A673 (cell line): ENCODE results near the gene DNAJC13. TPM values are rescaled to one million over a fixed set of nuclear protein-coding genes. Genes with fewer than 3 reads are reported as not detected.

Experiments
- BruUV-seq: library from RNA; stranded (reverse); fragments of 400-500 nt; replicated peaks from 2 replicates; lab custom pipeline; 2021; lab: Mats Ljungman, UMichigan
- CTCF ChIA-PET: fragments of 300-600 bp; sonication (Branson Sonifier 250); formaldehyde crosslinking; loops from one replicate; lab custom pipeline; 2022; ENCODE audit warnings: antibody characterized with exemption; lab: Charles Lee
- POLR2A ChIA-PET: fragments of 300-600 bp; sonication (Branson Sonifier 250); formaldehyde crosslinking; loops from one replicate; lab custom pipeline; 2022; ENCODE audit warnings: antibody characterized with exemption; ENCODE audit not compliant: low non-redundant PET; lab: Charles Lee
- DNase-seq: peaks from one replicate; pipeline ENCODE4 v3.0.0-alpha.2; 2015; ENCODE audit warnings: low spot score
- H3K27ac ChIP-seq: fragments of 200-600 bp; sonication (generic); 2 replicates; pipeline ENCODE4 v1.5.1; 2016; ENCODE audit warnings: mixed run types, low read depth, mild to moderate bottlenecking, mixed read lengths, antibody characterized with exemption, low read length; ENCODE audit not compliant: poor library complexity, severe bottlenecking
- H3K27me3 ChIP-seq: fragments of 200-600 bp; sonication (generic); replicated peaks from 2 replicates; pipeline ENCODE4 v1.6.1; 2017; ENCODE audit warnings: mixed run types, low read depth, mild to moderate bottlenecking, mixed read lengths, antibody characterized with exemption, low read length; ENCODE audit not compliant: insufficient read depth, poor library complexity
- H3K36me3 ChIP-seq: fragments of 200-600 bp; sonication (generic); 2 replicates; pipeline ENCODE4 v1.6.1; 2016; ENCODE audit warnings: mixed run types, mild to moderate bottlenecking, mixed read lengths, antibody characterized with exemption, low read length; ENCODE audit not compliant: insufficient read depth, poor library complexity, severe bottlenecking
- H3K4me1 ChIP-seq: fragments of 200-600 bp; sonication (generic); 2 replicates; pipeline ENCODE4 v1.6.1; 2017; ENCODE audit warnings: mixed run types, mild to moderate bottlenecking, mixed read lengths, antibody characterized with exemption, low read length; ENCODE audit not compliant: insufficient read depth, poor library complexity, severe bottlenecking
- H3K4me3 ChIP-seq: fragments of 200-600 bp; sonication (generic); 2 replicates; pipeline ENCODE4 v1.5.1; 2016; ENCODE audit warnings: low read depth, mixed run types, mild to moderate bottlenecking, mixed read lengths, low read length; ENCODE audit not compliant: poor library complexity, severe bottlenecking
- H3K9me3 ChIP-seq: fragments of 200-600 bp; sonication (generic); 2 replicates; pipeline ENCODE4 v1.6.1; 2016; ENCODE audit warnings: mixed run types, low read depth, mild to moderate bottlenecking, mixed read lengths, antibody characterized with exemption, low read length; ENCODE audit not compliant: poor library complexity, severe bottlenecking
- EZH2 ChIP-seq: fragments of 200-600 bp; sonication (generic); IDR thresholded peaks from 2 replicates; pipeline ENCODE4 v1.6.1; 2017; ENCODE audit warnings: borderline replicate concordance, low read depth, mild to moderate bottlenecking, mixed read lengths, antibody characterized with exemption, low read length; ENCODE audit not compliant: poor library complexity, severe bottlenecking
- intact Hi-C: fragments of 100-400 bp; cut with micrococcal nuclease; formaldehyde crosslinking; loops from one replicate; pipeline ENCODE4 v1.10.0; 2022; ENCODE audit not compliant: unreplicated experiment
- total RNA-seq: library from RNA; stranded (reverse); gene quantifications from 2 replicates; pipeline ENCODE4 v1.2.3, GENCODE V29; 2021
- TF ChIP-seq, protein P1 (sequence below): fragments of 300-800, 200-600 bp; sonication (generic); conservative IDR thresholded peaks from 2 replicates; pipeline ENCODE4 v1.5.1; 2017; ENCODE audit warnings: low read depth, mild to moderate bottlenecking, antibody characterized with exemption, low read length, moderate library complexity, mixed read lengths

Gene DNAJC13
- total RNA-seq, 1 experiment from 2014 or later = 46.0 TPM

DNA sequence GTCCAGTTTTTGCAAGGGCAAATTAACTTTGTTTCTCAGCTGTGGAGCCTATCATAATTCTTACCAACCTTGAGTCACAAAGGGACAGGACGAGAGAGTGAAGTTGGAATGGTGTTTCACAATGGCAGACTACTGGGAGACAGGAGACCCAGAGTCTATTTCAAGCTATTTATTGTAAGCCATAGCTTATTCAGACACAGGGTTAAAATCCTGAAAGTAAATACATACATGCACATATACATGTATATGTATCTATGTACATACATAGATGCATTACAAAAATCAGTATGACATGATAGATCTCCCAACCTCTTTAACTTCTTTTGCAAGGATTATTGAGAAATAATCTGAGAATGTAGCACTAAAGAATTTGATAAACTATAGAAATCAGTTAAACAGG, 86.3 kb downstream of the DNAJC13 start:
- TF ChIP-seq EZH2 = no peak
- TF ChIP-seq, protein P1, sequence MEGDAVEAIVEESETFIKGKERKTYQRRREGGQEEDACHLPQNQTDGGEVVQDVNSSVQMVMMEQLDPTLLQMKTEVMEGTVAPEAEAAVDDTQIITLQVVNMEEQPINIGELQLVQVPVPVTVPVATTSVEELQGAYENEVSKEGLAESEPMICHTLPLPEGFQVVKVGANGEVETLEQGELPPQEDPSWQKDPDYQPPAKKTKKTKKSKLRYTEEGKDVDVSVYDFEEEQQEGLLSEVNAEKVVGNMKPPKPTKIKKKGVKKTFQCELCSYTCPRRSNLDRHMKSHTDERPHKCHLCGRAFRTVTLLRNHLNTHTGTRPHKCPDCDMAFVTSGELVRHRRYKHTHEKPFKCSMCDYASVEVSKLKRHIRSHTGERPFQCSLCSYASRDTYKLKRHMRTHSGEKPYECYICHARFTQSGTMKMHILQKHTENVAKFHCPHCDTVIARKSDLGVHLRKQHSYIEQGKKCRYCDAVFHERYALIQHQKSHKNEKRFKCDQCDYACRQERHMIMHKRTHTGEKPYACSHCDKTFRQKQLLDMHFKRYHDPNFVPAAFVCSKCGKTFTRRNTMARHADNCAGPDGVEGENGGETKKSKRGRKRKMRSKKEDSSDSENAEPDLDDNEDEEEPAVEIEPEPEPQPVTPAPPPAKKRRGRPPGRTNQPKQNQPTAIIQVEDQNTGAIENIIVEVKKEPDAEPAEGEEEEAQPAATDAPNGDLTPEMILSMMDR = no peak
- Histone ChIP-seq H3K9me3 (no peaks in the 10 kb centered on the region), H3K36me3 (peaks cover 80% of the 10 kb centered on the region), H3K4me3 (no peak overlapping the region), H3K4me1 (no peaks in the 10 kb centered on the region), H3K27ac (no peak overlapping the region), H3K27me3 (no peaks in the 10 kb centered on the region)
- no peak for DNase-seq
- POLR2A ChIA-PET = no interaction called here
- intact Hi-C loops = no loop called here
- CTCF ChIA-PET = no interaction called here
- BruUV-seq = no TSS peak

DNA sequence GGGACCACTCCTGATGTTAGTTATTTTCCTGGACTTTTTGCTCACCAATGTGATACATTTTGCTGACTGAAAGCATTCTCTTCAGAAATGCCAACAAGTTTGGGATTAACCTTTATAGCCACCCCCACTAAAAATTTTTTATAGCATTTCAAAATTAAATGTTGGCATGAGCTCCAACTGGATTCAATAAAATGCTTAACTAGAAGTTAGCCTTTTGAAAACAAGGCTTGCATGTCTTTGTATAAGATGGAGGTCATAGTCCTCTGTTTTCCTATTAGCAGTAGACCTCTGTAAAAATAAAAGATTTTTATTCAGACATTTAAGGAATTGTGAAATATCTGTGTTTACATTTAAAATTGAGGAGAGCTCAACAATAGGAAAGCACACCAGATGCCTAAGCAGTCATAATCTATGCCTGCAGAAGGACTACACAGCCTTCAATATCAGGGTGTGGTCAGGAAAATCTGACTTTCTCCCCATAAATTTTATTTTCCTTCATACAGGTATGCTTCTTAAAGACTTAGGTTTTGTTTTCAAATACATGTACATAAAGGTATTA, 87.2 kb downstream of the DNAJC13 start:
- Histone ChIP-seq H3K9me3 (no peaks in the 10 kb centered on the region), H3K27ac (no peak overlapping the region), H3K27me3 (no peaks in the 10 kb centered on the region), H3K36me3 (peaks cover 76% of the 10 kb centered on the region), H3K4me3 (no peak overlapping the region), H3K4me1 (no peaks in the 10 kb centered on the region)
- ChIA-PET CTCF (no interaction called here), POLR2A (no interaction called here)
- TF ChIP-seq, protein P1 = no peak
- TF ChIP-seq EZH2 = no peak
- BruUV-seq = no TSS peak
- intact Hi-C loops = no loop called here
- no peak for DNase-seq

DNA sequence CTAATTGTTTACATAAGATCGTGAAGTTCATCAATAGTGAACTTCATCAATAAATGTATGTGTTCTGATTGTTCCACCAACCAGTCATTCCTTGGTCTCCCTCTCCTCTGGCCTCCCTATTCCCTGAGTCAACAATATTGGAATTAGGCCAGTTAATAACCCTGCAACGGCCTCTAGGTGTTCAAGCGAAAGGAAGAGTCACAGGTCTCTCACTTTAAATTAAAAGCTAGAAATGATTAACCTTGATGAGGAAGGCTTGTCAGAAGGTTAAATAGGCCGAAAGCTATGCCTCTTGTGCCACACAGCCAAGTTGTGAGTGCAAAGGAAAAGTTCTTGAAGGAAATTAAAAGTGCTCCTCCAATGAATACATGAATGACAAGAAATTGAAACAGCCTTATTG, 90.4 kb downstream of the DNAJC13 start:
- H3K27ac ChIP-seq = no peak overlapping the region
- no peaks in the 10 kb centered on the region for H3K9me3 ChIP-seq
- POLR2A ChIA-PET = no interaction called here
- no peaks in the 10 kb centered on the region for H3K27me3 ChIP-seq
- H3K4me1 ChIP-seq = no peaks in the 10 kb centered on the region
- no TSS peak for BruUV-seq
- DNase-seq = no peak
- TF ChIP-seq, protein P1 = no peak
- TF ChIP-seq EZH2 = no peak
- no peak overlapping the region for H3K4me3 ChIP-seq
- CTCF ChIA-PET = no interaction called here
- intact Hi-C loops = no loop called here
- H3K36me3 ChIP-seq = peaks cover 58% of the 10 kb centered on the region
